GM06990 (cell line): Measurements from ENCODE around the gene TREML1.

Source experiments
- DNase-seq: peaks from one replicate; pipeline ENCODE4 v3.0.0-alpha.2; 2011; ENCODE audit not compliant: insufficient read length; ENCODE audit errors: extremely low read depth
- H3K27me3 ChIP-seq: replicated peaks from 2 replicates; pipeline ENCODE4 v1.6.0; 2011; ENCODE audit warnings: low read length; ENCODE audit not compliant: control insufficient read depth, insufficient read depth
- H3K36me3 ChIP-seq: 2 replicates; pipeline ENCODE4 v1.5.1; 2011; ENCODE audit warnings: low read length; ENCODE audit not compliant: control insufficient read depth, insufficient read depth
- H3K4me3 ChIP-seq: replicated peaks from 2 replicates; pipeline ENCODE4 v1.5.1; 2011; ENCODE audit warnings: low read depth, mild to moderate bottlenecking, control low read depth, low read length
- CTCF ChIP-seq: IDR thresholded peaks from 2 replicates; pipeline ENCODE4 v1.5.1; 2011; ENCODE audit warnings: low read length, control low read depth, mild to moderate bottlenecking, inconsistent platforms; ENCODE audit not compliant: insufficient read depth, poor library complexity, severe bottlenecking

The TREML1 gene

GRCh38 chr6:41153992-41154625, at the start of gene TREML1:
Gene TREML1 (minus strand): TSS chr6:41154347. CDS start chr6:41154288, 59 bp downstream.
- Histone ChIP-seq H3K4me3 (no peak within 1 kb of the TSS), H3K36me3 (no peaks in the 10 kb centered on the region), H3K27me3 (no peaks in the 10 kb centered on the region)
- no peak for TF ChIP-seq CTCF
- no peak for DNase-seq

GRCh38 chr6:41201764-41202173, 47.6 kb upstream of the TREML1 start:
- peaks cover 1% of the 10 kb centered on the region; the same call in 1 of the 2 replicates for H3K36me3 ChIP-seq
- TF ChIP-seq CTCF = no peak
- no peak overlapping the region for H3K4me3 ChIP-seq
- DNase-seq = no peak
- no peaks in the 10 kb centered on the region for H3K27me3 ChIP-seq

- peaks cover 1% of the 10 kb centered on the region; the same call in 1 of the 2 replicates for H3K36me3 ChIP-seq
- TF ChIP-seq CTCF = no peak
- H3K4me3 ChIP-seq = peak within 1 kb of the TSS; percentile 55
- H3K27me3 ChIP-seq = no peaks in the 10 kb centered on the region
- DNase-seq = peak; percentile 69
Measured at GRCh38 chr6:41200901-41201763, 47.0 kb upstream of the TREML1 start, which contains the start of gene TREML2. Gene TREML2 (minus strand): TSS chr6:41201149. CDS start chr6:41201008, 141 bp downstream.

GRCh38 chr6:41200296-41200900, 46.3 kb upstream of the TREML1 start:
- peak; percentile 44 for DNase-seq
- Histone ChIP-seq H3K27me3 (no peaks in the 10 kb centered on the region), H3K36me3 (peaks cover 4% of the 10 kb centered on the region; the same call in 1 of the 2 replicates), H3K4me3 (peak overlapping the region; percentile 55)
- no peak for TF ChIP-seq CTCF

GRCh38 chr6:41199552-41200246, 45.6 kb upstream of the TREML1 start:
- Histone ChIP-seq H3K27me3 (no peaks in the 10 kb centered on the region), H3K36me3 (peaks cover 7% of the 10 kb centered on the region), H3K4me3 (peak overlapping the region; percentile 55)
- peak; percentile 43 for DNase-seq
- no peak for TF ChIP-seq CTCF
